T-cell (primary cell): Measurements from ENCODE around the gene HADHB. TPM values are rescaled to one million over a fixed set of nuclear protein-coding genes. Genes with fewer than 3 reads are reported as not detected.

Experiments used
- ATAC-seq, 4 experiments: fragments of 200-7000 bp in 3 of 4; fragments of 150-1000 bp in 1 of 4; cut with Tn5 transposase; replicated peaks in 1 of 4; 1 replicate in 3 of 4; 2 replicates in 1 of 4; pipeline ENCODE4 v1.10.0; 2021; ENCODE audit warnings: moderate library complexity in 3 of 4, mild to moderate bottlenecking in 2 of 4, moderate number of reproducible peaks in 1 of 4
- CTCF ChIA-PET, 2 donors: fragments of 300-600 bp; sonication (Branson Sonifier 250); formaldehyde crosslinking; loops; one replicate each; lab custom pipeline; 2022; ENCODE audit warnings: antibody characterized with exemption in 2 of 2; lab: Charles Lee
- POLR2A ChIA-PET, 2 donors: fragments of 300-600 bp; sonication (Branson Sonifier 250); formaldehyde crosslinking; loops; one replicate each; lab custom pipeline; 2022; ENCODE audit warnings: antibody characterized with exemption in 2 of 2; lab: Charles Lee
- DNase-seq, 35 experiments: peaks; one replicate each; pipeline versions ENCODE4 v3.0.0 to v3.0.0-alpha.2; 2013 to 2023
- H3K27ac ChIP-seq: one replicate; pipeline ENCODE4 v1.5.1; 2013; ENCODE audit warnings: low read length
- H3K27me3 ChIP-seq, 2 experiments: replicated peaks in 1 of 2; 1 replicate in 1 of 2; 2 replicates in 1 of 2; pipeline versions ENCODE4 v1.6.1 to v1.7.0; 2013; ENCODE audit warnings: low read length in 1 of 2, mixed read lengths in 1 of 2; ENCODE audit not compliant: control insufficient read depth in 2 of 2, insufficient read depth in 2 of 2; ENCODE audit errors: extremely low read depth in 1 of 2
- H3K36me3 ChIP-seq, 2 donors: 1 replicate in 1 of 2; 2 replicates in 1 of 2; pipeline versions ENCODE4 v1.6.1 to v1.7.0; 2013; ENCODE audit warnings: low read length in 1 of 2; ENCODE audit not compliant: control insufficient read depth in 2 of 2, insufficient read depth in 1 of 2; ENCODE audit errors: extremely low read depth in 1 of 2
- H3K4me1 ChIP-seq, 2 experiments: 1 replicate in 1 of 2; 2 replicates in 1 of 2; pipeline versions ENCODE4 v1.6.1 to v1.7.0; 2013; ENCODE audit warnings: low read length in 2 of 2, mixed read lengths in 1 of 2; ENCODE audit not compliant: insufficient read depth in 2 of 2, control insufficient read depth in 1 of 2; ENCODE audit errors: extremely low read depth in 1 of 2
- H3K4me3 ChIP-seq, 2 donors: 1 replicate in 1 of 2; 2 replicates in 1 of 2; pipeline versions ENCODE4 v1.5.1 to v1.7.0; 2013; ENCODE audit warnings: mild to moderate bottlenecking in 2 of 2, low read length in 1 of 2, moderate library complexity in 1 of 2; ENCODE audit not compliant: control insufficient read depth in 1 of 2; ENCODE audit errors: extremely low read depth in 1 of 2
- H3K9me3 ChIP-seq: 2 replicates; pipeline ENCODE4 v1.7.0; 2013
- H3K27ac Mint-ChIP-seq, 2 donors: one replicate each; pipeline ENCODE4 v1.8.0; 2020 to 2021; ENCODE audit warnings: mild to moderate bottlenecking in 2 of 2, mixed read lengths in 2 of 2
- H3K27me3 Mint-ChIP-seq, 2 donors: one replicate each; pipeline ENCODE4 v1.8.0; 2021 to 2022; ENCODE audit warnings: mixed read lengths in 2 of 2
- H3K36me3 Mint-ChIP-seq: one replicate; pipeline ENCODE4 v1.8.0; 2021; ENCODE audit warnings: mixed read lengths
- H3K4me1 Mint-ChIP-seq, 3 donors: one replicate each; pipeline ENCODE4 v1.8.0; 2020 to 2022; ENCODE audit warnings: mixed read lengths in 3 of 3, mild to moderate bottlenecking in 1 of 3
- H3K4me3 Mint-ChIP-seq, 3 donors: one replicate each; pipeline ENCODE4 v1.8.0; 2020 to 2022; ENCODE audit warnings: mild to moderate bottlenecking in 3 of 3, mixed read lengths in 3 of 3, moderate library complexity in 3 of 3
- H3K9me3 Mint-ChIP-seq, 3 donors: one replicate each; pipeline ENCODE4 v1.8.0; 2020 to 2022; ENCODE audit warnings: mixed read lengths in 3 of 3
- WGBS: methylation state at CpG from one replicate; pipeline ENCODE4 v1.1.5; 2013; ENCODE audit warnings: missing lambda C conversion rate; ENCODE audit not compliant: insufficient coverage; 5-methylcytosine and 5-hydroxymethylcytosine counted together
- total RNA-seq, 35 experiments: library from RNA in 6 of 35; stranded (reverse) in 6 of 35; fragments of 120-200 nt in 1 of 35; gene quantifications; one replicate each; pipeline versions ENCODE4 v1.2.1 to v1.2.4 and lab custom pipeline; 2013 to 2026

HADHB gene
- total RNA-seq, 5 donors from 2014 or later (not counting 1 experiment from before 2014, with no cell fraction given) = 44.4 to 62.9 (median 54.3) TPM

- Histone ChIP-seq H3K4me3 (no peak overlapping the region), H3K4me1 (no peaks in the 10 kb centered on the region), H3K9me3 (no peaks in the 10 kb centered on the region), H3K36me3 (no peaks in the 10 kb centered on the region), H3K27ac (no peak overlapping the region), H3K27me3 (no peaks in the 10 kb centered on the region)
- ChIA-PET POLR2A (no interaction called here), CTCF (no interaction called here)
- Mint-ChIP-seq H3K9me3 (no peaks in the 10 kb centered on the region), H3K4me1 (peaks cover 0 to 2% (median 1%) of the 10 kb centered on the region in 3 donors), H3K27ac (no peak overlapping the region), H3K4me3 (no peak overlapping the region), H3K27me3 (no peaks in the 10 kb centered on the region), H3K36me3 (no peaks in the 10 kb centered on the region)
- ATAC-seq (no peak), DNase-seq (no peak)
- no CpG with 5 or more reads among the region's 2 CpGs for WGBS
Observed at GRCh38 chr2:26337298-26337697, 92.6 kb downstream of the HADHB start.

Other genes starting within 250 kb of the HADHB start
- gene RAB10, start 210.9 kb upstream of the HADHB start, total RNA-seq = 10 to 100 TPM; 35.0 to 78.7 (median 71.2) TPM
- 1 to 10 TPM; 2.9 to 9.1 (median 5.2) TPM for gene GAREM2, start 71.9 kb upstream of the HADHB start, total RNA-seq
- 10 to 100 TPM; 76.1 to 95.8 (median 91.9) TPM for gene HADHA, start 307 bp upstream of the HADHB start, total RNA-seq
- 10 to 100 TPM; 18.3 to 37.1 (median 22.0) TPM for gene SELENOI, start 101.2 kb downstream of the HADHB start, total RNA-seq
- 1 to 10 TPM; 1.3 to 3.4 (median 2.1) TPM for gene ADGRF3, start 101.8 kb downstream of the HADHB start, total RNA-seq
- gene DRC1, start 157.0 kb downstream of the HADHB start, total RNA-seq = not detected
- gene OTOF, start 233.2 kb downstream of the HADHB start, total RNA-seq = 1 to 10 TPM in 1 of 5 donors, under 1 TPM in 4; 0.20 to 2.8 (median 0.45) TPM